ENCODE data around the gene ABCB8.

ABCB8 gene

GRCh38 chr7:151028131-151028947, at the start of gene ABCB8:
Gene ABCB8, plus strand, starts transcription at chr7:151028450. Its CDS starts 66 bp downstream, at chr7:151028516.
- FAIRE-seq (peak; percentile 93), DNase-seq (ENCODE audit: extremely low spot score, insufficient read length, low read depth) (peak; percentile 99)

GRCh38 chr7:150979713-150980390, 48.4 kb upstream of the ABCB8 start:
- DNase-seq (ENCODE audit: extremely low spot score, insufficient read length, low read depth) (no peak), FAIRE-seq (no peak)

- FAIRE-seq (no peak), DNase-seq (ENCODE audit: extremely low spot score, insufficient read length, low read depth) (no peak)
Observed at GRCh38 chr7:150980663-150981062, 47.6 kb upstream of the ABCB8 start.

GRCh38 chr7:150981644-150982043, 46.6 kb upstream of the ABCB8 start:
- no peak for DNase-seq (ENCODE audit: extremely low spot score, insufficient read length, low read depth)

GRCh38 chr7:150982351-150982750, 45.9 kb upstream of the ABCB8 start:
- DNase-seq (ENCODE audit: extremely low spot score, insufficient read length, low read depth) (no peak), FAIRE-seq (no peak)

More at GRCh38 chr7:150981644-150982043, 46.6 kb upstream of the ABCB8 start:
- FAIRE-seq = no peak

GRCh38 chr7:150983893-150984368, 44.3 kb upstream of the ABCB8 start:
- no peak for FAIRE-seq
- no peak for DNase-seq (ENCODE audit: extremely low spot score, insufficient read length, low read depth)

GRCh38 chr7:150986099-150986512, 42.1 kb upstream of the ABCB8 start:
- DNase-seq (ENCODE audit: extremely low spot score, insufficient read length, low read depth) (no peak), FAIRE-seq (peak; percentile 74)

- DNase-seq (ENCODE audit: extremely low spot score, insufficient read length, low read depth) (no peak), FAIRE-seq (no peak)
Observed at GRCh38 chr7:150986556-150986955, 41.7 kb upstream of the ABCB8 start.

GRCh38 chr7:150988230-150989226, 39.7 kb upstream of the ABCB8 start:
- DNase-seq (ENCODE audit: extremely low spot score, insufficient read length, low read depth) (no peak), FAIRE-seq (no peak)

- DNase-seq (ENCODE audit: extremely low spot score, insufficient read length, low read depth) = no peak
- no peak for FAIRE-seq
Observed at GRCh38 chr7:150989456-150989855, 38.8 kb upstream of the ABCB8 start.

GRCh38 chr7:150990416-150991186, 37.6 kb upstream of the ABCB8 start, which contains the start of gene NOS3:
Gene NOS3, plus strand, starts transcription at chr7:150991017. Its CDS starts 2,787 bp downstream, at chr7:150993804.
- DNase-seq (ENCODE audit: extremely low spot score, insufficient read length, low read depth) (no peak), FAIRE-seq (no peak)

- DNase-seq (ENCODE audit: extremely low spot score, insufficient read length, low read depth) = no peak
- no peak for FAIRE-seq
Observed at GRCh38 chr7:150992051-150992640, 36.1 kb upstream of the ABCB8 start.

GRCh38 chr7:150992833-150993302, 35.4 kb upstream of the ABCB8 start:
- DNase-seq (ENCODE audit: extremely low spot score, insufficient read length, low read depth) (no peak), FAIRE-seq (no peak)

- FAIRE-seq (no peak), DNase-seq (ENCODE audit: extremely low spot score, insufficient read length, low read depth) (no peak)
Observed at GRCh38 chr7:150993511-150993910, 34.7 kb upstream of the ABCB8 start.

- no peak for DNase-seq (ENCODE audit: extremely low spot score, insufficient read length, low read depth)
- no peak for FAIRE-seq
Observed at GRCh38 chr7:150994141-150994837, 34.0 kb upstream of the ABCB8 start.

GRCh38 chr7:150994838-150995510, 33.3 kb upstream of the ABCB8 start:
- DNase-seq (ENCODE audit: extremely low spot score, insufficient read length, low read depth) (no peak), FAIRE-seq (no peak)

GRCh38 chr7:150996376-150997074, 31.7 kb upstream of the ABCB8 start:
- no peak for DNase-seq (ENCODE audit: extremely low spot score, insufficient read length, low read depth)
- FAIRE-seq = no peak

Data from GM18507 (cell line).